Activated CD4-positive, alpha-beta T cell treated with anti-CD3 and anti-CD28 coated beads for 36 hours (primary cell): ENCODE results near the gene HOXB5. TPM values are rescaled to one million over a fixed set of nuclear protein-coding genes. Genes with fewer than 3 reads are reported as not detected.

ENCODE experiments used
- ATAC-seq: fragments of 200-7000 bp; cut with Tn5 transposase; one replicate; pipeline ENCODE4 v1.10.0; 2021; ENCODE audit warnings: mild to moderate bottlenecking, moderate library complexity
- CTCF ChIA-PET: fragments of 350-600 bp; sonication (Branson Sonifier 250); formaldehyde crosslinking; loops from one replicate; lab custom pipeline; 2021; ENCODE audit warnings: antibody characterized with exemption; lab: Charles Lee
- POLR2A ChIA-PET: fragments of 350-600 bp; sonication (Branson Sonifier 250); formaldehyde crosslinking; loops from one replicate; lab custom pipeline; 2021; ENCODE audit warnings: antibody characterized with exemption, inconsistent platforms; lab: Charles Lee
- DNase-seq: peaks from one replicate; pipeline ENCODE4 v3.0.0-alpha.2; 2020
- H3K27ac Mint-ChIP-seq: one replicate; pipeline ENCODE4 v1.8.0; 2021; ENCODE audit warnings: mixed read lengths
- H3K27me3 Mint-ChIP-seq: one replicate; pipeline ENCODE4 v1.8.0; 2021; ENCODE audit warnings: mixed read lengths
- H3K36me3 Mint-ChIP-seq: one replicate; pipeline ENCODE4 v1.8.0; 2021; ENCODE audit warnings: low read depth, mixed read lengths
- H3K4me1 Mint-ChIP-seq: one replicate; pipeline ENCODE4 v1.8.0; 2021; ENCODE audit warnings: mixed read lengths
- H3K4me3 Mint-ChIP-seq: one replicate; pipeline ENCODE4 v1.8.0; 2021; ENCODE audit warnings: mild to moderate bottlenecking, moderate library complexity, mixed read lengths
- H3K9me3 Mint-ChIP-seq: one replicate; pipeline ENCODE4 v1.8.0; 2021; ENCODE audit warnings: low read depth, mixed read lengths
- intact Hi-C, 2 experiments: fragments of 100-400 bp; cut with DNase I in 1 of 2; cut with micrococcal nuclease in 1 of 2; formaldehyde crosslinking; loops; one replicate each; pipeline versions ENCODE4 v1.14.2 to v1.15.1; 2022 to 2024; cut with DNase I, micrococcal nuclease
- total RNA-seq, 2 experiments: library from RNA; stranded (reverse); gene quantifications; one replicate each; pipeline ENCODE4 v1.2.3, GENCODE V29; 2021

The HOXB5 gene
- total RNA-seq, 2 experiments from 2014 or later, result not detected

DNA sequence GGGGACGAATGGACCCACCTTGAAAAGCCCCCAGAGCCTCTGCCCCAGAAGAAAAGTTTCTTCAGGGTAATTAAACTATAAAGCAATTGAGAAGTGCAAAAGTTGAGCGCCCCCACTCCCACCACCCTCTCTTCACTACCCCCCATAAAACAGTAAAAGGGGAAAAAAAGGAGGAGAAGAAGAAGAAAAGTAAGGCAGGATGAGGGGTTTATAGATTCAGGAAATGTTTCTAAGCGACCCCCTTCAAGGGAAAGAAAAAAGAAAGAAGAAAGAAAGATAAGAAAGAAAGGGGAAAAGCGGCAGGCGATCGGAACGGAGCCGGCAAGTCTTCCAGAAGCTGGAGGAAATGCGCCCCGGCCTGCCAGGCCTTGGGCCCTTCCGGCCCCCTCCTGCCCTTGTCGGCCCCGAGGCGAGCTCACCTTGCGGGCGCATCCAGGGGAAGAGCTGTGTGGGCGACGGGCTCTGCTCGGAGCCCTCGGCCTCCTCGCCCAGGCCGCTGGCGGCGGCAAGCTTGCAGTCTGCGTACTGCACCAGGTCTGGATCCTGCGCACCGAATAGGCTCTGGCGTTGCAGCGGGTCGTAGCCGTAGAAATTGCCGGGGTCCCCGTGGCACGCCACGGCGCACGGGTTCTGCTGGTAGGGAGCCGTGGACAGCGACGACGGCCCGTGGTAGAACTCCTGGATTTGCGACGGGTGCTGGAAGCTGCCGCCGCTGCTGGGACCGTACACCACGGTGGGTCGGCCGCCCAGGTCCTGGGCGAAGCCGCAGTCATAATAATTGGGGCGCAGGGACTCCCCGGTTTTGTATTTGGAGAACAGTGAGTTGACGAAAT, 20.5 kb upstream of the HOXB5 start:
- ATAC-seq, result peak; percentile 24
- POLR2A ChIA-PET, result no interaction called here
- H3K9me3 Mint-ChIP-seq, result no peaks in the 10 kb centered on the region
- peaks cover 52% of the 10 kb centered on the region for H3K4me1 Mint-ChIP-seq
- H3K4me3 Mint-ChIP-seq, result peak overlapping the region; percentile 26
- peaks cover 76% of the 10 kb centered on the region for H3K27me3 Mint-ChIP-seq
- DNase-seq, result peak; percentile 64
- CTCF ChIA-PET, result interaction anchor here (0.7 to 2.8 kb wide), 19 partner anchors 8 to 564 kb away, joined by 3 to 27 read pairs (median 5); partner anchors contain the start of genes HOXB5, HOXB9 and PRAC2
- no peaks in the 10 kb centered on the region for H3K36me3 Mint-ChIP-seq
- intact Hi-C loops, result loop anchor here (2.0 to 10.0 kb wide), 4 partner anchors 17 to 479 kb away; partner anchors contain the start of genes PRAC1 (in 1 of the 2) and PRAC2 (in 1 of the 2)
- H3K27ac Mint-ChIP-seq, result no peak overlapping the region

GRCh38 chr17:48612854-48613691, 19.5 kb upstream of the HOXB5 start:
- no peaks in the 10 kb centered on the region for H3K36me3 Mint-ChIP-seq
- ChIA-PET CTCF (interaction anchor here (0.6 to 2.8 kb wide), 30 partner anchors 9 to 637 kb away, joined by 3 to 27 read pairs (median 4); partner anchors contain the start of genes HOXB5, HOXB9 and PRAC2), POLR2A (no interaction called here)
- no peak overlapping the region for H3K27ac Mint-ChIP-seq
- H3K4me1 Mint-ChIP-seq, result peaks cover 45% of the 10 kb centered on the region
- H3K9me3 Mint-ChIP-seq, result no peaks in the 10 kb centered on the region
- ATAC-seq (peak; percentile 52), DNase-seq (peak; percentile 69)
- intact Hi-C loops, result loop anchor here (2.0 to 10.0 kb wide), 3 partner anchors 16 to 478 kb away; partner anchors contain the start of genes PRAC1 (in 1 of the 2) and PRAC2 (in 1 of the 2)
- H3K4me3 Mint-ChIP-seq, result peak overlapping the region; percentile 67
- H3K27me3 Mint-ChIP-seq, result peaks cover 73% of the 10 kb centered on the region

DNA sequence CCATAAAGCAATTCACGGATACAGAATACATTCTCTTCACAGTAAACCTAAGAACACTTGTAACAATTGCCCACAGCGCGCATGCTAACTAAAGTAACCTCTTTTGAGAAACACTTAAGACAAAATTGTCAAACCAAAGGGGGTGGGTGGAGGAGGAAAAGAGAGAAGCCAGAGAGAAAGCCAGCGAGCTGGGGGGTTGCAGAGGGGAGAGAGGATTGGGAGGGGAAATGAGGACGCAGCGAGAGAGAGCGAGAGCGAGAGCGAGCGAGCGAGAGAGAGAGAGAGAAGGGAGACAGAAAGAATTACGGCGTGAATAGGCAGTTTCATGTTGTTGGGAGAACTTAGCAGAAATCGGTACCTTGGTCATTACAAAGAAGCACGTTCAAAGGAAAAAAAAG, 18.9 kb upstream of the HOXB5 start:
- Mint-ChIP-seq H3K27ac (peak overlapping the region; percentile 20), H3K9me3 (no peaks in the 10 kb centered on the region), H3K27me3 (peaks cover 72% of the 10 kb centered on the region), H3K4me3 (peak overlapping the region; percentile 60), H3K4me1 (peaks cover 42% of the 10 kb centered on the region), H3K36me3 (no peaks in the 10 kb centered on the region)
- DNase-seq (no peak), ATAC-seq (no peak)
- intact Hi-C loops, result loop anchor here (2.0 to 10.0 kb wide), 3 partner anchors 16 to 478 kb away; partner anchors contain the start of genes PRAC1 (in 1 of the 2) and PRAC2 (in 1 of the 2)
- CTCF ChIA-PET, result interaction anchor here (0.7 to 2.8 kb wide), 25 partner anchors 10 to 636 kb away, joined by 3 to 27 read pairs (median 5); partner anchors contain the start of genes HOXB5, HOXB9 and PRAC2
- POLR2A ChIA-PET, result no interaction called here

GRCh38 chr17:48611681-48612455, 18.3 kb upstream of the HOXB5 start:
- ChIA-PET POLR2A (no interaction called here), CTCF (interaction anchor here (1.6 to 2.8 kb wide), 3 partner anchors 19 to 275 kb away, joined by 4 to 27 read pairs (median 9); partner anchors contain the start of gene HOXB5)
- Mint-ChIP-seq H3K4me1 (peaks cover 37% of the 10 kb centered on the region), H3K36me3 (no peaks in the 10 kb centered on the region), H3K27ac (no peak overlapping the region), H3K4me3 (peak overlapping the region; percentile 82), H3K9me3 (no peaks in the 10 kb centered on the region), H3K27me3 (peaks cover 66% of the 10 kb centered on the region)
- intact Hi-C loops, result loop anchor here (1.0 to 10.0 kb wide), 5 partner anchors 13 to 587 kb away; partner anchors contain the start of genes PRAC1 (in 1 of the 2) and PRAC2 (in 1 of the 2)
- ATAC-seq (no peak), DNase-seq (peak; percentile 41)

DNA sequence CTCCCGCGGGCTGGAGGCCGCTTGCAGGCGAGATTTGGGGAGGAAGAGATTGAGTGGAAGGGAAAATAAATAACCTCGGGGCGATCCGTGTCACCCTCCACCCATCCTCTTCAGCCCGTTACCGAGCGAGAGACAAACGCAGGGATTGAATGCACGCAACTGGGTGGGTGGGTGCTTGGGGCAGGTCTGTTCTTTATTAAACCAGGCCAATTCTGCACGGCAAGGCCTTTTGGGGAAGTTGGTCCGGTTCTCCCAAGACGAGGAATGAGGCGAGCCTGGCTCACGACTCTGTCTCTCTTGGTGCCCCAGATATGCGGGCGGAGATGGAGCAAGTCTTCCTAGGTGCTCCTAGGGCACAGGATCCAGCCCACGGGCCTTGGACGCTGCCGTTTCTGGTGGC, 17.6 kb upstream of the HOXB5 start:
- H3K27me3 Mint-ChIP-seq, result peaks cover 66% of the 10 kb centered on the region
- ChIA-PET POLR2A (no interaction called here), CTCF (no interaction called here)
- H3K4me1 Mint-ChIP-seq, result peaks cover 37% of the 10 kb centered on the region
- DNase-seq (no peak), ATAC-seq (peak; percentile 11)
- peak overlapping the region; percentile 58 for H3K27ac Mint-ChIP-seq
- H3K9me3 Mint-ChIP-seq, result no peaks in the 10 kb centered on the region
- H3K4me3 Mint-ChIP-seq, result peak overlapping the region; percentile 82
- intact Hi-C loops, result loop anchor here (1.0 to 10.0 kb wide), 4 partner anchors 14 to 586 kb away; partner anchors contain the start of genes PRAC1 (in 1 of the 2) and PRAC2 (in 1 of the 2)
- no peaks in the 10 kb centered on the region for H3K36me3 Mint-ChIP-seq

GRCh38 chr17:48610282-48611211, 17.0 kb upstream of the HOXB5 start, which contains the start of gene HOXB7:
Gene HOXB7 (minus strand): TSS chr17:48611017. CDS start chr17:48610918, 99 bp downstream.
- H3K27me3 Mint-ChIP-seq, result peaks cover 63% of the 10 kb centered on the region
- ChIA-PET CTCF (interaction anchor here (0.6 to 2.1 kb wide), 5 partner anchors 13 to 275 kb away, joined by 3 to 10 read pairs (median 3); no protein-coding TSS in a partner anchor), POLR2A (no interaction called here)
- peak within 1 kb of the TSS; percentile 58 for H3K27ac Mint-ChIP-seq
- DNase-seq, result peak; percentile 83
- peak; percentile 40 for ATAC-seq
- intact Hi-C loops, result loop anchor here (1.0 to 10.0 kb wide), 5 partner anchors 15 to 586 kb away; partner anchors contain the start of genes HOXB4 (in 1 of the 2), PRAC1 (in 1 of the 2) and PRAC2 (in 1 of the 2)
- peaks cover 37% of the 10 kb centered on the region for H3K4me1 Mint-ChIP-seq
- H3K36me3 Mint-ChIP-seq, result no peaks in the 10 kb centered on the region
- no peaks in the 10 kb centered on the region for H3K9me3 Mint-ChIP-seq
- H3K4me3 Mint-ChIP-seq, result peak within 1 kb of the TSS; percentile 82

GRCh38 chr17:48609759-48610281, 16.2 kb upstream of the HOXB5 start:
- Mint-ChIP-seq H3K4me3 (peak overlapping the region; percentile 82), H3K4me1 (peaks cover 32% of the 10 kb centered on the region), H3K27me3 (peaks cover 60% of the 10 kb centered on the region), H3K36me3 (no peaks in the 10 kb centered on the region), H3K9me3 (no peaks in the 10 kb centered on the region), H3K27ac (no peak overlapping the region)
- ChIA-PET CTCF (interaction anchor here (0.6 to 2.1 kb wide), 7 partner anchors 8 to 639 kb away, joined by 3 to 15 read pairs (median 3); no protein-coding TSS in a partner anchor), POLR2A (no interaction called here)
- no peak for ATAC-seq
- intact Hi-C loops, result loop anchor here (1.0 to 10.0 kb wide), 4 partner anchors 32 to 585 kb away; partner anchors contain the start of genes HOXB4 (in 1 of the 2), PRAC1 (in 1 of the 2) and PRAC2 (in 1 of the 2)
- no peak for DNase-seq

DNA sequence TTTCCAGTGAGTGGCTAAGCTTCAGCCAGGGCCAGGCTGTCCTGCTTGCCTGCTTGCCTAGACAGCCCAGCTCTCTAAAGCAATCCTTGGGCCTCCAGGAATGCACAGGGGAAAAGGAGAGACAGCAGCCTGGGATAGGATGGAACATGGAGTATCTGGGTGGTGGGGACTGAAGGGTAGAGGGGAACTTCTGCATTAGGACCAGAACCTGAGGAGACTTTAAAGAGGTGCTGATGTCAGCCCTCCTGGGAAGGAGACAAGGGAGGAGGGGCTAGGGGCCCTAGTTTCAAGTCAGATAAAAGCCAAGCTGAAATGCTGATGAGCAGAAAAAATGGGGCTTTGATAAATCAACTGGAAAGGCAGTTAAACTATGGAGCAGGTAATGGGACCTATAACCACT, 15.5 kb upstream of the HOXB5 start:
- no peaks in the 10 kb centered on the region for H3K36me3 Mint-ChIP-seq
- no peak for ATAC-seq
- H3K27me3 Mint-ChIP-seq, result peaks cover 61% of the 10 kb centered on the region
- H3K27ac Mint-ChIP-seq, result no peak overlapping the region
- no peak for DNase-seq
- H3K4me3 Mint-ChIP-seq, result no peak overlapping the region
- intact Hi-C loops, result no loop called here
- POLR2A ChIA-PET, result interaction anchor here (0.7 to 1.2 kb wide), 2 partner anchors 10 to 469 kb away, joined by 3 to 4 read pairs; no protein-coding TSS in a partner anchor
- H3K4me1 Mint-ChIP-seq, result peaks cover 26% of the 10 kb centered on the region
- CTCF ChIA-PET, result interaction anchor here (0.6 to 2.1 kb wide), 8 partner anchors 9 to 655 kb away, joined by 3 to 15 read pairs (median 3); no protein-coding TSS in a partner anchor
- no peaks in the 10 kb centered on the region for H3K9me3 Mint-ChIP-seq

- Mint-ChIP-seq H3K27me3 (peaks cover 61% of the 10 kb centered on the region), H3K4me3 (no peak overlapping the region), H3K4me1 (peaks cover 24% of the 10 kb centered on the region), H3K9me3 (no peaks in the 10 kb centered on the region), H3K27ac (no peak overlapping the region), H3K36me3 (no peaks in the 10 kb centered on the region)
- DNase-seq (no peak), ATAC-seq (no peak)
- ChIA-PET POLR2A (interaction anchor here (0.7 to 1.2 kb wide), 2 partner anchors 9 to 468 kb away, joined by 3 to 4 read pairs; no protein-coding TSS in a partner anchor), CTCF (interaction anchor here (0.6 to 2.1 kb wide), 9 partner anchors 10 to 654 kb away, joined by 3 to 15 read pairs (median 3); no protein-coding TSS in a partner anchor)
- intact Hi-C loops, result no loop called here
Observed at GRCh38 chr17:48608494-48608834, 14.9 kb upstream of the HOXB5 start.
